ENCODE measurements around the gene ATE1.
"Not testable (repeated sequence)": the region's sequence is repeated elsewhere in the genome, so short reads cannot be mapped to it uniquely, and the experiment has no call there.

Gene ATE1

GRCh38 chr10:121927841-121928527, at the start of gene ATE1:
Gene ATE1 (minus strand): TSS chr10:121928031. CDS start chr10:121927949, 82 bp downstream.
- DNase-seq = peak; percentile 77

- no peak for DNase-seq
Observed at GRCh38 chr10:121976607-121977006, 48.8 kb upstream of the ATE1 start.

DNA sequence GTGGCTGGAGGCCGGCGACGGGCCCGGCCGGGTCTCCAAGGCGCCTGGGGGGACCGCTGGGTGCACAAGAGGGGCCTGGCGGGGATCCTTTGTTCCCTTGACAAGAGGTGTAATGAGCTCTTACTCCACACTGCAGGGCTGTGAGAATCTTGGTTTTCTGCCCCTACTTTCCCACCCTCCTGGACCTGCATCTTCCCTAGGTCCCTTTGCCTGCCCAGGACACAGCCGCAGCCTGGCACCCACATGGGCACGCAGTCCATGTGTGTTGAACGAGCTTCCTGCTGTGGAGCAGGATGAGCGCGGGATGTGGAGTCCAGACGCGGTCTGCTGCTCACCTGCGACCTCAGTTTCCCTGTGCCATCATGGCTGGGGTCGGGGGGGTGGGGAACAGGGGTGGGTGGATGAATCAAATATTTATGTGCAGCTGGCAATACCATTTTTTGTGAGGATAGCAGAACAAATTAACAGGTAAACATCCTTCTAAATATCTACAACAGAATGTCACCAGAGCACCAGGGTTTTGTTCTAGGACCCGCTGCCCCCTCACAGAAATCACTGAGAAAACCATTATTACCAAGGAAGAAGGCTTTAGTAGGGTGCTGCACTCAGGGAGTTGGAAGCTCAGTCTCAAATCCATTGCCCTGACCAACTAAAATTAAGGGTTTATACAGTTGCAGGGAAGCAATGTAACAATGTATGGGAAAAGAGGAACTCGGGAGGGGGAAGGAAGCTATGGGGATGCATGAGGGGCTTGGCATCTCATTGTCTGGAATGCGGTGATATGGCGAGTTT, 47.7 kb upstream of the ATE1 start:
- no peak for DNase-seq

GRCh38 chr10:121974535-121975294, 46.9 kb upstream of the ATE1 start, which contains the start of gene NSMCE4A:
Gene NSMCE4A (minus strand): TSS chr10:121975217. CDS start chr10:121975165, 52 bp downstream.
- peak; percentile 65 for DNase-seq

DNA sequence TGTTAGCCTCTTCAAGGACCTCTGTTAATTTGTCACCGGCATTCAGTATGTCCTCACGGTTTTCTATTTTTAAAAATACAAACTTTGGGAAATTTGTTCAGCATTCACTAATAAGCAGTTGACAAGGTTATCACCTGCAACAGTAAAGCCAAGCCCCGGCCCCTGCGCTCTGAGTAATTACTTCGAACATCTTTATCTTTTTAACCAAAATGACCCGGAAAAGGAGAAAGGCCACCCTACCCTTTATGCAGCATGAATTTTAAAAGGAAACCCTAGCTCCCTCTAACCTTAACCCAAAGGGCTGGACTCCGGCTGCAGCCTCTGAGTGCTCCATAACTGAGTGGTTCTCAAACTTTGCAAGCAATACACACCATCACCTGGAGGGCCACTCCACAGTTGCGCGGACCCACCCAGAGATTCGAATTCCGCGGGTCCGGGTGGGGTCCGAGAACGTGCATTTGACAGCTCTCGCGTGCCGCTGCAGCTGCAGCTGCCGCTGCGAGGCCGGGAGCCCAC, 46.2 kb upstream of the ATE1 start:
- peak; percentile 7 for DNase-seq

- not testable (repeated sequence) for DNase-seq
Observed at GRCh38 chr10:121969086-121969485, 41.3 kb upstream of the ATE1 start.

DNA sequence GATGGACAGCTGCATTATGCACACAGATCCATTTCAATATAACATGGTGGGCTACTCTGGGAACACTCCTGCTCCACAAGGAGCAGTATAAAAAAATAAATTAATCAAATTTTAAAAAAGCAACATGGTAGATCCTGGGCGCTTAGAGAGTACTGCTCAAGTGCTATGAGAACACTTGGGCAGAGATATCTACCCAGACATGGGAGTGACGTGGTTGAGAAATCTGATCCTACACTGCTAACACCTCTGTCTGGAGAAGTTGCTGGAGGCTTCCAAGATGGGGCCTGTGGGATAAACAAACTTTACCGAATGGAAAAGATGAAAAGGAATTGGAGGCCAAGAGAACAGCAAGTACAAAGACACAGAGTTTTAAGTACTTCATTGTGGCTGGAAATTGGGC, 38.2 kb upstream of the ATE1 start:
- no peak for DNase-seq

- no peak for DNase-seq
Observed at GRCh38 chr10:121961456-121961855, 33.6 kb upstream of the ATE1 start.

- DNase-seq = no peak
Observed at GRCh38 chr10:121959671-121960070, 31.8 kb upstream of the ATE1 start.

DNA sequence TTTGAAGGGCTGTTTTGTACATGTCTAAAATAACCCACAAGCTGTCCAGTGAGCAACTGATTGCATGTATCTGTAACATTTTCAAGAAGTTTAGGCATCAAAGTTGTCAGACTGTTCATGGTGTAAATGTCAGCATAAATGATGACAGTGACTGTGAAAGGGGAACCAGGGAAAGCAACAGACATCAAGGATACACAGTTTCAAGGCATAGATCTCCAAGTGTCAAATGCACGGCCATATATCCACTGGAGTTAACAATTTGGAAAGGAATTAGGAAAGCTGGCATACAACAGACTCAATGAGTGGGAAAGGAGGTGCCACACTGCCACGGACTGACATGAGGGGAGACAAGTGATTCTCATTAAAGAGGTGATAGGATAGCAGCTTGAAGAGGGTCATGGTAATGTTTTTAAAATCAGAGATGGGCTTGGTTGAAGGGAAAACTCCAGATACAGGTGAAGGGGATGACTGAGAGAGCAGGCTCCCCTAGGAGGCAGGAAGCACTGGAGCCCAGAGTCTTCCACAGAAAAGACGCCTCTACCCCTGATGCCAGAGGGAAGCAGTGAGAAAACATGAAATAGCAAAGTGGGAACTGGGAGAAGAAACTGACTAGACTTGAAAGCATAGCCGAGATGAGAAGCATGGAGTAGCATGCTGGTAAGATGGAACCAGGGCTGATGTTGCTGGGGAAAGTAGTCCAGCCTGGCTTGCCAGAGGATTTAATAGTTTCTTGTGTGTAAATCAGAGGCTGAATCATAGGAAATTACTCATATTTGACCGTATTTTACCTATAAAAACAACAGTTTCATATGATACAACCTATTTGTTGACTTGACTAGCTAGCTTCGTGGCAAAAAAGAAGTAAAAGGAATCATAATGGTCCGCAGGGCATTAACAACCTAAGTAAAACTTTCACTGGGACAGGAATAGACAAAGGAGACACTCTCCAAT, 28.6 kb upstream of the ATE1 start:
- DNase-seq = no peak

- DNase-seq = no peak
Observed at GRCh38 chr10:121952226-121952625, 24.4 kb upstream of the ATE1 start.

DNA sequence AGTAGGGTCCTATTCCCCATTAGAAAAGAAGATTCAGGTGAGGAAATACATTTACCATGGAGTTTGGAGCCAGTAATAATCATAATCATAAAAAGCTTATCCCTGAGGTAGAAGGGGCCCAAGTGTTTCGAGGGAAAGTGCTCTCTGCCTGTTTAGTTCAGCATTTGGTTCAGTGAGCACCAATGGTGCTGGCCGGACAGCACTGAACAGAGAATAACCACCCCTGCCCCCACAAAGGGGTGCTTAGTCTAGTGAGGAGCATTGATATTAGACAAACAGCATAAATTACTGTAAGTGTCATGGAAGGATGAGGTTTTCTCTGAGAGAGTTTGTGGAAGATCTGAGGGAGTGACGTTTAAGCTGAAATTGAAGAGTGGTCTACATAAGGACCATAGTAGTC, 21.6 kb upstream of the ATE1 start:
- no peak for DNase-seq

DNA sequence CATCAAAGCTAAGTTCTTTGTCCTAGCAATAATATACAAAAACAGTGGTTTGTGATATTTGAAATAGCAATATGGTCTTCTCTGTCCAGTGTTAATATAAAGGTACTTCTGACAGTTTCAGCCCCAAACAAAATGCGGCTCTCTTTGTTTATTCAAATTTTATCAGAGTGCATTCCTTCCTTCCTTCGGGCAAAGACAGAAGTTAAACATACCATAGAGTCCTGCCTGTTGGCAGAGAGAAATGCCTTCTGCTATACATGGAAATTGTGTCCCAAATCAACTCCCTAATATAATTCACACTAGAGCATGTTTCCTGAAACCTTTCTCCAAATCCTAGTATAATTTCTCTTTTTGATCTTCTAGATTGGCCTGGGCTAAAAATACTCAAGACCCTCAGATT, 21.2 kb upstream of the ATE1 start:
- DNase-seq = no peak

DNA sequence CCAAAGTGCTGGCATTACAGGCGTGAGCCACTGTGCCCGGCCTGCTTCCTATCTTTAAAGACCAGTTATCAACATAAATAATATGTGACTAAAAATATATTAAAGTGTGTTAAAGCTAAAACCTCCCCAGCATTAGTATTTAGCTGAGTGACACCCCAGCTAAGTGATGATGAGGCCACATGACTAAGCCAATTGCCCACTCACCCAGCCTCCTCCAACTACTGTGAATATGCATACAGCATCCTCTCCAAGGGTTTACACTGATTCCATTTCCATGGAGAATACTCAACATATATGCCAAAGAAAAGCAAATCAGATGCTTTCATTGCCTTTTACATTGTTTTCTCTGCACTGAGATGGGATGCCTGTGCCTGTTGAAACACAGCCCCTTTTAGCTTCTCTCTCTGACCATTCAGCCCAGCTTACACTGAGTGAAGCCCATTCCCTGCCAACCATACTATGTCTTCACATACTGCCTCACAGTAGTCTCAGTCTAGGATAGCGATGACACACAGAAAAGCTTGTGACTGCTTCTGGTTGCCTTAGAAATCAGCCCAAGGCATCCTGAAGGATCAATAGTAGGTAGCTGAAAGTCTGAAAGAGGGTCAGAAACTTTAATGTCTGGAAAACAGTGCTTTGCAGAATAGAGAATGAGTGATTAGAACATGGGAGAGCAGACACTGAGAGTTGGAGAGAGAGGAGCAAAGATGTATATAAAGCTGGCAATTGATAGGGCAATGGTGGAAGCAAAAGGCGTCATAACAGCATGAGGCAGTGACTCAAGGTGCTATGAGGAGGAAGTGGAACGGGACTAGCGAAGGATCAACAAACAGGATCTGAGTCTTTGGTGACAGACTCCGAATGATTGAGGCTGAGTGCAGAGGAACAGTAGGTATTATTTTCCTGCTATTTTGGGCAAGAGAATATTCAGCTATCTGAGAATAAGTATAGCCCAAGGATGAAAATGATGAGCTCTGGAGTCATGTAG, 19.8 kb upstream of the ATE1 start:
- DNase-seq = no peak

GRCh38 chr10:121942749-121943416, 15.1 kb upstream of the ATE1 start:
- no peak for DNase-seq

DNA sequence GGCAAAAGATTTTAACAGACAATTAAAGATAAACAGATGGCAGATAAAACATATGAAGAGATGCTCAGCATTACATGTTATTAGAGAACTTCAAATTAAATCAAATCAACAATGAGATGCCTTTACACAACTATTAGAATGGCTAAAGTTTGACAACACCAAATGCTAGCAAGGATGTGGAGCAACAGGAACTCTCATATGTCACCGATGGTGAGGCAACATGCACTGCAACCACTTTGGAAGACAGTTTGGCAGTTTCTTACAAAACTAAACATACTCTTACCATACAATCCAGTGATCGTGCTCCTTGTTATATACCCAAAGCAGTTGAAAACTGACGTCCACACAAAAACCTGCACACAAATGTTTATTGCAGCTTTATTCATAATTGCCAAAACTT, 13.7 kb upstream of the ATE1 start:
- no peak for DNase-seq

GRCh38 chr10:121936295-121936694, 8.5 kb upstream of the ATE1 start:
- no peak for DNase-seq

DNA sequence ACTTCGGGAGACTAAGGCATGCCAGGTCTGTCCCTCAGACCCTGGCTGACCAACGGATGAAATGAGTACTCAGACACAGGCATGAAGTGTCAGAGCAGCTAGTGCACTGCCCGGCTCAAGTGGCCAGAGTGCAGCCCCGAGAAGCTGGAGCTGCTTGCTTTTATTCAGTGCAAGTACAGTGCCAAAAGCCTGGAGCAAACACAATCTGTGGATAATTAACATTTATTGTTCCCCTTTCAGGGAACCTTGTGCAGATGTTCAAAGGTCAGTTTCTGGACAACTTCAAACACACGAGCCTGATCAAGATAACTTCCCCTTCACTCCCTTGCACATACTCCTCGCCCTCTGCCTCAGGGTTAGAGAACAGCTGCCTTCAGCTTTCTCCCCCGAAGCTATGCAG, 7.9 kb upstream of the ATE1 start:
- no peak for DNase-seq

DNA sequence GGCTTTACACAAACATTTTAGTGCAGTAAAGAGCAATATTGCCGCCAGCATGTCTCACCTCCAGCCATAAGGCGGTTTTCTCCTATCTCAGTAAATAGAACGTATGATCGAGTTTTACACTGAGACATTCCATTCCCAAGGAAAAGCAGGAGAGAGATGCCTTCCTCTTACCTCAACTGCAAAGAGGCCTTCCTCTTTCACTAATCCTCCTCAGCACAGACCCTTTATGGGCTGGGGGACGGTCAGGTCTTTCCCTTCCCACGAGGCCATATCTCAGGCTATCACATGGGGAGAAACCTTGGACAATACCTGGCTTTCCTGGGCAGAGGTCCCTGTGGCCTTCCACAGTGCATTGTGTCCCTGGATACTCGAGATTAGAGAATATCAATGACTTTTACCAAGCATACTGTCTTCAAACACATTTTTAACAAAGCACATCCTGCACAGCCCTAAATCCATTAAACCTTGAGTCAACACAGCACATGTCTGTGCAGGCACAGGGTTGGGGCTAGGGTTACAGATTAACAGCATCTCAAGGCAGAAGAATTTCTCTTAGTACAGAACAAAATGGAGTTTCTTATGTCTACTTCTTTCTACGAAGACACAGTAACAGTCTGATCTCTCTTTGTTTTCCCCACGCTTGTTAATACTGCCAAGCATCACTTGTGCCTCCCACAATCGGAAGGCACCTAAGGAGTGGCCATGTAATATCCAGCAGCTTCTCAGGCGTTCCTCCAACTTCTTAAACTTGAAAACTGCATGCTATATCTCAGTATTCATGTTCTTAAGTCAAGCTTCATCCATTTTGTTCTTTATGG, 2.6 kb upstream of the ATE1 start:
- not testable (repeated sequence) for DNase-seq
